Activated CD4-positive, alpha-beta T cell treated with anti-CD3 and anti-CD28 coated beads for 36 hours (primary cell): ENCODE results near the gene MYH6. TPM values are rescaled to one million over a fixed set of nuclear protein-coding genes. Genes with fewer than 3 reads are reported as not detected.

ENCODE experiments used
- ATAC-seq: fragments of 200-7000 bp; cut with Tn5 transposase; one replicate; pipeline ENCODE4 v1.10.0; 2021; ENCODE audit warnings: mild to moderate bottlenecking, moderate library complexity
- CTCF ChIA-PET: fragments of 350-600 bp; sonication (Branson Sonifier 250); formaldehyde crosslinking; loops from one replicate; lab custom pipeline; 2021; ENCODE audit warnings: antibody characterized with exemption; lab: Charles Lee
- POLR2A ChIA-PET: fragments of 350-600 bp; sonication (Branson Sonifier 250); formaldehyde crosslinking; loops from one replicate; lab custom pipeline; 2021; ENCODE audit warnings: antibody characterized with exemption, inconsistent platforms; lab: Charles Lee
- DNase-seq: peaks from one replicate; pipeline ENCODE4 v3.0.0-alpha.2; 2020
- H3K27ac Mint-ChIP-seq: one replicate; pipeline ENCODE4 v1.8.0; 2021; ENCODE audit warnings: mixed read lengths
- H3K27me3 Mint-ChIP-seq: one replicate; pipeline ENCODE4 v1.8.0; 2021; ENCODE audit warnings: mixed read lengths
- H3K36me3 Mint-ChIP-seq: one replicate; pipeline ENCODE4 v1.8.0; 2021; ENCODE audit warnings: low read depth, mixed read lengths
- H3K4me1 Mint-ChIP-seq: one replicate; pipeline ENCODE4 v1.8.0; 2021; ENCODE audit warnings: mixed read lengths
- H3K4me3 Mint-ChIP-seq: one replicate; pipeline ENCODE4 v1.8.0; 2021; ENCODE audit warnings: mild to moderate bottlenecking, moderate library complexity, mixed read lengths
- H3K9me3 Mint-ChIP-seq: one replicate; pipeline ENCODE4 v1.8.0; 2021; ENCODE audit warnings: low read depth, mixed read lengths
- intact Hi-C, 2 experiments: fragments of 100-400 bp; cut with DNase I in 1 of 2; cut with micrococcal nuclease in 1 of 2; formaldehyde crosslinking; loops; one replicate each; pipeline versions ENCODE4 v1.14.2 to v1.15.1; 2022 to 2024; cut with DNase I, micrococcal nuclease
- total RNA-seq, 2 experiments: library from RNA; stranded (reverse); gene quantifications; one replicate each; pipeline ENCODE4 v1.2.3, GENCODE V29; 2021

MYH6 gene
- total RNA-seq, 2 experiments from 2014 or later, result 0.14 to 0.16 TPM

GRCh38 chr14:23411563-23412525, 3.8 kb upstream of the MYH6 start:
- H3K27me3 Mint-ChIP-seq, result no peaks in the 10 kb centered on the region
- DNase-seq (no peak), ATAC-seq (no peak)
- H3K4me1 Mint-ChIP-seq, result no peaks in the 10 kb centered on the region
- no peak overlapping the region for H3K4me3 Mint-ChIP-seq
- no peaks in the 10 kb centered on the region for H3K36me3 Mint-ChIP-seq
- POLR2A ChIA-PET, result no interaction called here
- CTCF ChIA-PET, result interaction anchor here (0.5 kb wide), 1 partner anchor 227 kb away, joined by 3 read pairs; no protein-coding TSS in a partner anchor
- H3K9me3 Mint-ChIP-seq, result no peaks in the 10 kb centered on the region
- intact Hi-C loops, result no loop called here
- no peak overlapping the region for H3K27ac Mint-ChIP-seq

- Mint-ChIP-seq H3K4me1 (no peaks in the 10 kb centered on the region), H3K27ac (no peak overlapping the region), H3K27me3 (no peaks in the 10 kb centered on the region), H3K4me3 (no peak overlapping the region), H3K9me3 (no peaks in the 10 kb centered on the region), H3K36me3 (no peaks in the 10 kb centered on the region)
- intact Hi-C loops, result no loop called here
- ATAC-seq, result no peak
- POLR2A ChIA-PET, result no interaction called here
- DNase-seq, result no peak
- CTCF ChIA-PET, result interaction anchor here (0.5 kb wide), 1 partner anchor 663 kb away, joined by 3 read pairs; no protein-coding TSS in a partner anchor
Measured at GRCh38 chr14:23409966-23410635, 2.0 kb upstream of the MYH6 start.

- peaks cover 3% of the 10 kb centered on the region for H3K27me3 Mint-ChIP-seq
- H3K36me3 Mint-ChIP-seq, result no peaks in the 10 kb centered on the region
- H3K27ac Mint-ChIP-seq, result no peak overlapping the region
- no peaks in the 10 kb centered on the region for H3K9me3 Mint-ChIP-seq
- H3K4me1 Mint-ChIP-seq, result no peaks in the 10 kb centered on the region
- ATAC-seq (peak; percentile 33), DNase-seq (no peak)
- no peak overlapping the region for H3K4me3 Mint-ChIP-seq
- POLR2A ChIA-PET, result no interaction called here
- intact Hi-C loops, result no loop called here
- CTCF ChIA-PET, result no interaction called here
Measured at GRCh38 chr14:23409475-23409874, 1.4 kb upstream of the MYH6 start.

GRCh38 chr14:23408307-23408630, 196 bp upstream of the MYH6 start:
- no peaks in the 10 kb centered on the region for H3K36me3 Mint-ChIP-seq
- ATAC-seq, result no peak
- H3K9me3 Mint-ChIP-seq, result no peaks in the 10 kb centered on the region
- intact Hi-C loops, result no loop called here
- ChIA-PET CTCF (no interaction called here), POLR2A (no interaction called here)
- peaks cover 3% of the 10 kb centered on the region for H3K27me3 Mint-ChIP-seq
- H3K4me3 Mint-ChIP-seq, result no peak overlapping the region
- H3K27ac Mint-ChIP-seq, result no peak overlapping the region
- no peak for DNase-seq
- no peaks in the 10 kb centered on the region for H3K4me1 Mint-ChIP-seq

GRCh38 chr14:23406725-23407355, 1.2 kb downstream of the MYH6 start:
- Mint-ChIP-seq H3K4me1 (no peaks in the 10 kb centered on the region), H3K4me3 (no peak overlapping the region), H3K27ac (no peak overlapping the region), H3K9me3 (no peaks in the 10 kb centered on the region), H3K27me3 (peaks cover 3% of the 10 kb centered on the region), H3K36me3 (no peaks in the 10 kb centered on the region)
- ATAC-seq (no peak), DNase-seq (no peak)
- intact Hi-C loops, result no loop called here
- ChIA-PET CTCF (interaction anchor here (1.1 kb wide), 1 partner anchor 86 kb away, joined by 6 read pairs; the partner anchor contains the start of gene PABPN1), POLR2A (no interaction called here)

GRCh38 chr14:23406244-23406643, 1.8 kb downstream of the MYH6 start:
- no peak for ATAC-seq
- CTCF ChIA-PET, result interaction anchor here (1.1 kb wide), 1 partner anchor 85 kb away, joined by 6 read pairs; the partner anchor contains the start of gene PABPN1

GRCh38 chr14:23405516-23406025, 2.5 kb downstream of the MYH6 start:
- Mint-ChIP-seq H3K4me1 (no peaks in the 10 kb centered on the region), H3K36me3 (no peaks in the 10 kb centered on the region), H3K9me3 (no peaks in the 10 kb centered on the region), H3K27ac (no peak overlapping the region), H3K27me3 (peaks cover 3% of the 10 kb centered on the region), H3K4me3 (no peak overlapping the region)
- ChIA-PET CTCF (no interaction called here), POLR2A (no interaction called here)
- intact Hi-C loops, result no loop called here
- ATAC-seq (no peak), DNase-seq (no peak)

More at GRCh38 chr14:23406244-23406643, 1.8 kb downstream of the MYH6 start:
- Mint-ChIP-seq H3K9me3 (no peaks in the 10 kb centered on the region), H3K4me1 (no peaks in the 10 kb centered on the region), H3K27ac (no peak overlapping the region), H3K27me3 (peaks cover 3% of the 10 kb centered on the region), H3K4me3 (no peak overlapping the region), H3K36me3 (no peaks in the 10 kb centered on the region)
- intact Hi-C loops, result no loop called here
- no peak for DNase-seq
- POLR2A ChIA-PET, result no interaction called here

- intact Hi-C loops, result no loop called here
Measured at GRCh38 chr14:23405096-23405495, 3.0 kb downstream of the MYH6 start.

GRCh38 chr14:23404331-23404900, 3.7 kb downstream of the MYH6 start:
- no peak for ATAC-seq
- no peaks in the 10 kb centered on the region for H3K9me3 Mint-ChIP-seq

More at GRCh38 chr14:23405096-23405495, 3.0 kb downstream of the MYH6 start:
- Mint-ChIP-seq H3K36me3 (no peaks in the 10 kb centered on the region), H3K27ac (peak overlapping the region; percentile 20), H3K4me3 (no peak overlapping the region), H3K4me1 (no peaks in the 10 kb centered on the region), H3K9me3 (no peaks in the 10 kb centered on the region), H3K27me3 (peaks cover 3% of the 10 kb centered on the region)
- ChIA-PET CTCF (interaction anchor here (0.6 kb wide), 1 partner anchor 379 kb away, joined by 3 read pairs; no protein-coding TSS in a partner anchor), POLR2A (no interaction called here)
- ATAC-seq (no peak), DNase-seq (no peak)

GRCh38 chr14:23403908-23404307, 4.2 kb downstream of the MYH6 start:
- Mint-ChIP-seq H3K4me3 (no peak overlapping the region), H3K4me1 (no peaks in the 10 kb centered on the region), H3K27ac (no peak overlapping the region), H3K27me3 (peaks cover 3% of the 10 kb centered on the region), H3K9me3 (no peaks in the 10 kb centered on the region), H3K36me3 (no peaks in the 10 kb centered on the region)
- CTCF ChIA-PET, result no interaction called here
- ATAC-seq (no peak), DNase-seq (no peak)
- POLR2A ChIA-PET, result no interaction called here
- intact Hi-C loops, result no loop called here

More at GRCh38 chr14:23404331-23404900, 3.7 kb downstream of the MYH6 start:
- Mint-ChIP-seq H3K27me3 (peaks cover 3% of the 10 kb centered on the region), H3K4me3 (no peak overlapping the region), H3K4me1 (no peaks in the 10 kb centered on the region), H3K27ac (no peak overlapping the region), H3K36me3 (no peaks in the 10 kb centered on the region)
- DNase-seq, result no peak
- intact Hi-C loops, result no loop called here
- ChIA-PET CTCF (interaction anchor here (0.6 kb wide), 1 partner anchor 380 kb away, joined by 3 read pairs; no protein-coding TSS in a partner anchor), POLR2A (no interaction called here)

- H3K4me3 Mint-ChIP-seq, result no peak overlapping the region
- intact Hi-C loops, result no loop called here
- no peaks in the 10 kb centered on the region for H3K9me3 Mint-ChIP-seq
- H3K27me3 Mint-ChIP-seq, result peaks cover 3% of the 10 kb centered on the region
- no peak for DNase-seq
- ChIA-PET POLR2A (no interaction called here), CTCF (interaction anchor here (0.6 kb wide), 2 partner anchors 65 to 1847 kb away, joined by 4 to 5 read pairs; no protein-coding TSS in a partner anchor)
- no peaks in the 10 kb centered on the region for H3K36me3 Mint-ChIP-seq
- H3K4me1 Mint-ChIP-seq, result no peaks in the 10 kb centered on the region
- no peak overlapping the region for H3K27ac Mint-ChIP-seq
- no peak for ATAC-seq
Measured at GRCh38 chr14:23403139-23403438, 5.0 kb downstream of the MYH6 start.
